ENCODE results near the gene HNF1A. TPM values are rescaled to one million over a fixed set of nuclear protein-coding genes. Genes with fewer than 3 reads are reported as not detected.

The HNF1A gene
- total and polyA plus RNA-seq, 2 of the 13 experiments (the other 11 are each of a cell fraction or from before 2014, with no cell fraction given) = 13.4 to 34.7 TPM

GRCh38 chr12:121003650-121004049 is 25.3 kb downstream of the HNF1A start (continued):
- TF ChIP-seq, protein P1, sequence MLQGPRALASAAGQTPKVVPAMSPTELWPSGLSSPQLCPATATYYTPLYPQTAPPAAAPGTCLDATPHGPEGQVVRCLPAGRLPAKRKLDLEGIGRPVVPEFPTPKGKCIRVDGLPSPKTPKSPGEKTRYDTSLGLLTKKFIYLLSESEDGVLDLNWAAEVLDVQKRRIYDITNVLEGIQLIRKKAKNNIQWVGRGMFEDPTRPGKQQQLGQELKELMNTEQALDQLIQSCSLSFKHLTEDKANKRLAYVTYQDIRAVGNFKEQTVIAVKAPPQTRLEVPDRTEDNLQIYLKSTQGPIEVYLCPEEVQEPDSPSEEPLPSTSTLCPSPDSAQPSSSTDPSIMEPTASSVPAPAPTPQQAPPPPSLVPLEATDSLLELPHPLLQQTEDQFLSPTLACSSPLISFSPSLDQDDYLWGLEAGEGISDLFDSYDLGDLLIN (CRISPR knock-in tag; IDR thresholded peaks at IDR 0.05; ENCODE audit: borderline replicate concordance) = no peak
- no peak for TF ChIP-seq MIXL1 (CRISPR knock-in tag; IDR thresholded peaks at IDR 0.05)
- TF ChIP-seq, protein P2, sequence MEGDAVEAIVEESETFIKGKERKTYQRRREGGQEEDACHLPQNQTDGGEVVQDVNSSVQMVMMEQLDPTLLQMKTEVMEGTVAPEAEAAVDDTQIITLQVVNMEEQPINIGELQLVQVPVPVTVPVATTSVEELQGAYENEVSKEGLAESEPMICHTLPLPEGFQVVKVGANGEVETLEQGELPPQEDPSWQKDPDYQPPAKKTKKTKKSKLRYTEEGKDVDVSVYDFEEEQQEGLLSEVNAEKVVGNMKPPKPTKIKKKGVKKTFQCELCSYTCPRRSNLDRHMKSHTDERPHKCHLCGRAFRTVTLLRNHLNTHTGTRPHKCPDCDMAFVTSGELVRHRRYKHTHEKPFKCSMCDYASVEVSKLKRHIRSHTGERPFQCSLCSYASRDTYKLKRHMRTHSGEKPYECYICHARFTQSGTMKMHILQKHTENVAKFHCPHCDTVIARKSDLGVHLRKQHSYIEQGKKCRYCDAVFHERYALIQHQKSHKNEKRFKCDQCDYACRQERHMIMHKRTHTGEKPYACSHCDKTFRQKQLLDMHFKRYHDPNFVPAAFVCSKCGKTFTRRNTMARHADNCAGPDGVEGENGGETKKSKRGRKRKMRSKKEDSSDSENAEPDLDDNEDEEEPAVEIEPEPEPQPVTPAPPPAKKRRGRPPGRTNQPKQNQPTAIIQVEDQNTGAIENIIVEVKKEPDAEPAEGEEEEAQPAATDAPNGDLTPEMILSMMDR (CRISPR knock-in tag; IDR thresholded peaks at IDR 0.05) = peak; percentile 62
- no peak for TF ChIP-seq ZNF781 (CRISPR knock-in tag; IDR thresholded peaks at IDR 0.05; ENCODE audit: borderline replicate concordance, not compliant biosample characterization)
- TF ChIP-seq, protein P3, sequence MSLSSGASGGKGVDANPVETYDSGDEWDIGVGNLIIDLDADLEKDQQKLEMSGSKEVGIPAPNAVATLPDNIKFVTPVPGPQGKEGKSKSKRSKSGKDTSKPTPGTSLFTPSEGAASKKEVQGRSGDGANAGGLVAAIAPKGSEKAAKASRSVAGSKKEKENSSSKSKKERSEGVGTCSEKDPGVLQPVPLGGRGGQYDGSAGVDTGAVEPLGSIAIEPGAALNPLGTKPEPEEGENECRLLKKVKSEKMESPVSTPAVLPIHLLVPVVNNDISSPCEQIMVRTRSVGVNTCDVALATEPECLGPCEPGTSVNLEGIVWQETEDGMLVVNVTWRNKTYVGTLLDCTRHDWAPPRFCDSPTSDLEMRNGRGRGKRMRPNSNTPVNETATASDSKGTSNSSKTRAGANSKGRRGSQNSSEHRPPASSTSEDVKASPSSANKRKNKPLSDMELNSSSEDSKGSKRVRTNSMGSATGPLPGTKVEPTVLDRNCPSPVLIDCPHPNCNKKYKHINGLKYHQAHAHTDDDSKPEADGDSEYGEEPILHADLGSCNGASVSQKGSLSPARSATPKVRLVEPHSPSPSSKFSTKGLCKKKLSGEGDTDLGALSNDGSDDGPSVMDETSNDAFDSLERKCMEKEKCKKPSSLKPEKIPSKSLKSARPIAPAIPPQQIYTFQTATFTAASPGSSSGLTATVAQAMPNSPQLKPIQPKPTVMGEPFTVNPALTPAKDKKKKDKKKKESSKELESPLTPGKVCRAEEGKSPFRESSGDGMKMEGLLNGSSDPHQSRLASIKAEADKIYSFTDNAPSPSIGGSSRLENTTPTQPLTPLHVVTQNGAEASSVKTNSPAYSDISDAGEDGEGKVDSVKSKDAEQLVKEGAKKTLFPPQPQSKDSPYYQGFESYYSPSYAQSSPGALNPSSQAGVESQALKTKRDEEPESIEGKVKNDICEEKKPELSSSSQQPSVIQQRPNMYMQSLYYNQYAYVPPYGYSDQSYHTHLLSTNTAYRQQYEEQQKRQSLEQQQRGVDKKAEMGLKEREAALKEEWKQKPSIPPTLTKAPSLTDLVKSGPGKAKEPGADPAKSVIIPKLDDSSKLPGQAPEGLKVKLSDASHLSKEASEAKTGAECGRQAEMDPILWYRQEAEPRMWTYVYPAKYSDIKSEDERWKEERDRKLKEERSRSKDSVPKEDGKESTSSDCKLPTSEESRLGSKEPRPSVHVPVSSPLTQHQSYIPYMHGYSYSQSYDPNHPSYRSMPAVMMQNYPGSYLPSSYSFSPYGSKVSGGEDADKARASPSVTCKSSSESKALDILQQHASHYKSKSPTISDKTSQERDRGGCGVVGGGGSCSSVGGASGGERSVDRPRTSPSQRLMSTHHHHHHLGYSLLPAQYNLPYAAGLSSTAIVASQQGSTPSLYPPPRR (CRISPR knock-in tag; IDR thresholded peaks at IDR 0.05; ENCODE audit: borderline replicate concordance) = 0 out of 2 replicates have a peak, but pooled peaks have one; percentile 17
- TF ChIP-seq POLR2G (IDR thresholded peaks at IDR 0.05; ENCODE audit: low read depth, low read length) = peak; percentile 27; the same call in 1 of the 2 replicates
- no peak for TF ChIP-seq ZFX (CRISPR knock-in tag; IDR thresholded peaks at IDR 0.05; ENCODE audit: low read depth)
- TF ChIP-seq SMC3 (IDR thresholded peaks at IDR 0.05; ENCODE audit: low read length) = peak; percentile 34
- no peak for TF ChIP-seq ZBTB37 (CRISPR knock-in tag; IDR thresholded peaks at IDR 0.05)
- TF ChIP-seq STAG1 (CRISPR knock-in tag; IDR thresholded peaks at IDR 0.05) = peak; percentile 59
- TF ChIP-seq FOXC1 (CRISPR knock-in tag; IDR thresholded peaks at IDR 0.05; ENCODE audit: borderline replicate concordance) = no peak
- TF ChIP-seq JARID2 (CRISPR knock-in tag; IDR thresholded peaks at IDR 0.05; ENCODE audit: insufficient replicate concordance) = no peak
- TF ChIP-seq SAFB2 (CRISPR knock-in tag; IDR thresholded peaks at IDR 0.05; ENCODE audit: borderline replicate concordance, low read depth) = no peak
- TF ChIP-seq ZIK1 (CRISPR knock-in tag; IDR thresholded peaks at IDR 0.05; ENCODE audit: borderline replicate concordance, low read depth) = no peak
- peak; percentile 65; the same call in 1 of the 2 replicates for TF ChIP-seq ZNF326 (CRISPR knock-in tag; IDR thresholded peaks at IDR 0.05; ENCODE audit: borderline replicate concordance)
- TF ChIP-seq GATA4 (IDR thresholded peaks at IDR 0.05; ENCODE audit: borderline replicate concordance, low read depth) = no peak
- TF ChIP-seq, protein P4, sequence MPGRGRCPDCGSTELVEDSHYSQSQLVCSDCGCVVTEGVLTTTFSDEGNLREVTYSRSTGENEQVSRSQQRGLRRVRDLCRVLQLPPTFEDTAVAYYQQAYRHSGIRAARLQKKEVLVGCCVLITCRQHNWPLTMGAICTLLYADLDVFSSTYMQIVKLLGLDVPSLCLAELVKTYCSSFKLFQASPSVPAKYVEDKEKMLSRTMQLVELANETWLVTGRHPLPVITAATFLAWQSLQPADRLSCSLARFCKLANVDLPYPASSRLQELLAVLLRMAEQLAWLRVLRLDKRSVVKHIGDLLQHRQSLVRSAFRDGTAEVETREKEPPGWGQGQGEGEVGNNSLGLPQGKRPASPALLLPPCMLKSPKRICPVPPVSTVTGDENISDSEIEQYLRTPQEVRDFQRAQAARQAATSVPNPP (CRISPR knock-in tag; IDR thresholded peaks at IDR 0.05) = no peak

Data from HepG2 (cell line).